Ascending aorta (tissue), 2 donors: ENCODE measurements around the gene ICA1. TPM values are rescaled to one million over a fixed set of nuclear protein-coding genes. Genes with fewer than 3 reads are reported as not detected.

Experiments
- DNase-seq, 2 donors: peaks; one replicate each; pipeline ENCODE4 v3.0.0-alpha.2; 2019; ENCODE audit warnings: low spot score in 2 of 2
- H3K27ac ChIP-seq, 2 donors: fragments of 200-600 bp; sonication (generic); one replicate each; pipeline ENCODE4 v1.5.1; 2016 to 2017; ENCODE audit warnings: mild to moderate bottlenecking in 1 of 2
- H3K27me3 ChIP-seq: fragments of 200-600 bp; sonication (generic); one replicate; pipeline ENCODE4 v1.5.1; 2017
- H3K36me3 ChIP-seq, 2 donors: fragments of 200-600 bp; sonication (generic); one replicate each; pipeline ENCODE4 v1.5.1; 2016
- H3K4me1 ChIP-seq, 2 donors: fragments of 200-600 bp; sonication (generic); one replicate each; pipeline ENCODE4 v1.5.1; 2016 to 2017; ENCODE audit warnings: mild to moderate bottlenecking in 1 of 2
- H3K4me3 ChIP-seq, 2 donors: fragments of 200-600 bp; sonication (generic); one replicate each; pipeline ENCODE4 v1.5.1; 2016 to 2017; ENCODE audit warnings: mild to moderate bottlenecking in 1 of 2
- H3K9me3 ChIP-seq, 2 donors: fragments of 200-600 bp; sonication (generic); one replicate each; pipeline ENCODE4 v1.5.1; 2016
- intact Hi-C: fragments of 100-400 bp; cut with DNase I; formaldehyde crosslinking; loops from one replicate; pipeline ENCODE4 v1.15.1; 2023
- total RNA-seq: library from RNA; depleted of rRNA; stranded (reverse); fragments of >200 nt; gene quantifications from one replicate; pipeline ENCODE4 v1.1.0, GENCODE V29; 2016
- TF ChIP-seq, protein P1 (sequence below), 3 experiments: fragments of 200-600 bp in 2 of 3; fragments of 450-650 bp in 1 of 3; sonication (generic) in 2 of 3; IDR thresholded peaks; one replicate each; pipeline ENCODE4 v1.5.1; 2016 to 2019; ENCODE audit warnings: antibody characterized with exemption in 3 of 3, mild to moderate bottlenecking in 1 of 3, moderate library complexity in 1 of 3

ICA1 gene
- total RNA-seq, 1 donor from 2014 or later = 18.3 TPM

DNA sequence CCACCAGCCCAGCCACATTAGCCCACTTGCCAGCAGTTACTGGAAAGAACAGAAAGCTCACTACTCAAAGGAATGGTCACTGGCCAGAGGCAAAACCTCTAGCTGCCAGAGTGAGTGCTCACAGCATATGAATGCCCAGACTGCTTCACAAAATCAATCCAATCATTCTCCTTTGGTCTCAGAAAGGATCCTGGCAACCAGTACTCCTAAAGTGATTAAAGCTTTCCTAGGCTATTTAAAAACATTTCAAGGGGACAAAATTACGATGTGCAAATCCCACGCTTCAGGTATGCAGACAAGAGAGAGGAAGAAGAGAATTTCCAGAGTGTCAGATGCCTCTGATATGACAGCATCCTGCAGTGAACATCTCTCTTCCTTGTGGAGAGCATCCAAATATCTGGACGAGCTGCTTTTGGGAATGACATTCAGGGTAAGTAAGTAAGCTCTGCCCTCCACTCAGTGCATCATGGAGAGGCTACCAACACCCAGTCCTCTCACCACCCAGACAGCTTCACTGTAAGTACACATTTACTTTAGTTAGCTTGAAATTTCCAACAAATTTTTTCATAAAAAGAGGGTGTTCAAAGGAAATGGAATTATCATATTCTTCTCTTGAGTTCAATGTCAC, 25.1 kb downstream of the ICA1 start:
- TF ChIP-seq, protein P1, sequence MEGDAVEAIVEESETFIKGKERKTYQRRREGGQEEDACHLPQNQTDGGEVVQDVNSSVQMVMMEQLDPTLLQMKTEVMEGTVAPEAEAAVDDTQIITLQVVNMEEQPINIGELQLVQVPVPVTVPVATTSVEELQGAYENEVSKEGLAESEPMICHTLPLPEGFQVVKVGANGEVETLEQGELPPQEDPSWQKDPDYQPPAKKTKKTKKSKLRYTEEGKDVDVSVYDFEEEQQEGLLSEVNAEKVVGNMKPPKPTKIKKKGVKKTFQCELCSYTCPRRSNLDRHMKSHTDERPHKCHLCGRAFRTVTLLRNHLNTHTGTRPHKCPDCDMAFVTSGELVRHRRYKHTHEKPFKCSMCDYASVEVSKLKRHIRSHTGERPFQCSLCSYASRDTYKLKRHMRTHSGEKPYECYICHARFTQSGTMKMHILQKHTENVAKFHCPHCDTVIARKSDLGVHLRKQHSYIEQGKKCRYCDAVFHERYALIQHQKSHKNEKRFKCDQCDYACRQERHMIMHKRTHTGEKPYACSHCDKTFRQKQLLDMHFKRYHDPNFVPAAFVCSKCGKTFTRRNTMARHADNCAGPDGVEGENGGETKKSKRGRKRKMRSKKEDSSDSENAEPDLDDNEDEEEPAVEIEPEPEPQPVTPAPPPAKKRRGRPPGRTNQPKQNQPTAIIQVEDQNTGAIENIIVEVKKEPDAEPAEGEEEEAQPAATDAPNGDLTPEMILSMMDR (IDR thresholded peaks at IDR 0.05) = no peak
- H3K27ac ChIP-seq = no peak overlapping the region
- no peaks in the 10 kb centered on the region for H3K4me1 ChIP-seq
- H3K36me3 ChIP-seq = no peaks in the 10 kb centered on the region
- no peaks in the 10 kb centered on the region for H3K27me3 ChIP-seq
- no peak overlapping the region for H3K4me3 ChIP-seq
- no peak for DNase-seq
- no peaks in the 10 kb centered on the region for H3K9me3 ChIP-seq
- intact Hi-C loops = no loop called here

DNA sequence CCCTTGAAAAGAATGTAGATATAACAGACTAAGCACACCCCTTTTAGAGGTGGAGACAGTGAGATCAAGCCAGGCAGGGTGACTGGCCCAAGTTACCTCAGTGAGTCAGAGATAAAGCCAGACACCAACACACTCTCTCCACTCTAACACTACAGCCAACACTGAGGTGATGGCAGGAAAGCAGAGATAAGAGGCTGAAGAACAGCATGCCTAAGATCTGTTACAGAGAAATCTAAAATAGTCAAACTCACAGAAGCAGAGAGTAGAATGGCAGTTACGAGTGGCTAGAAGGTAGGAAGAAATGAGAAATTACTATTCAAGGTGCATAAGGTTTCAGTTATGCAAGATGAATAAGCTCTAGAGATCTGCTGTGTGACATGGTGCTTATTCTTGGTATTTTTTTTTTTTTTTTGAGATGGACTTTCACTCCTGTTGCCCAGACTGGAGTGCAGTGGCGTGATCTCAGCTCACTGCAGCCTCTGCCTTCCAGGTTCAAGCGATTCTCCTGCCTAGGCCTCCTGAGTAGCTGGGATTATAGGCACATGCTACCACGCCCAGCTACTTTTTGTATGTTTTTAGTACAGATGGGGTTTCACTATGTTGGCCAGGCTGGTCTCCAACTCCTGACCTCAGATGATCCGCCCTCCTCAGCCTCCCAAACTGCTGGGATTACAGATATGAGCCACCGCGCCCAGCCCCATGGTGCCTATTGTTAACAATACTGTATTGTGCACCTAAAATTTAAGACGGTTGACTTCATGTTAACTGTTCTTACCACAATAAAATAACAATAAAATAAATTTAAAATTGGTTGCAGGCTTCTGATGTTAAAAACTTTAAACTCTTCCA, 28.7 kb downstream of the ICA1 start:
- Histone ChIP-seq H3K9me3 (no peaks in the 10 kb centered on the region), H3K36me3 (no peaks in the 10 kb centered on the region), H3K4me3 (no peak overlapping the region), H3K27me3 (no peaks in the 10 kb centered on the region), H3K27ac (no peak overlapping the region), H3K4me1 (no peaks in the 10 kb centered on the region)
- DNase-seq = no peak
- TF ChIP-seq, protein P1 (IDR thresholded peaks at IDR 0.05) = no peak
- intact Hi-C loops = no loop called here

DNA sequence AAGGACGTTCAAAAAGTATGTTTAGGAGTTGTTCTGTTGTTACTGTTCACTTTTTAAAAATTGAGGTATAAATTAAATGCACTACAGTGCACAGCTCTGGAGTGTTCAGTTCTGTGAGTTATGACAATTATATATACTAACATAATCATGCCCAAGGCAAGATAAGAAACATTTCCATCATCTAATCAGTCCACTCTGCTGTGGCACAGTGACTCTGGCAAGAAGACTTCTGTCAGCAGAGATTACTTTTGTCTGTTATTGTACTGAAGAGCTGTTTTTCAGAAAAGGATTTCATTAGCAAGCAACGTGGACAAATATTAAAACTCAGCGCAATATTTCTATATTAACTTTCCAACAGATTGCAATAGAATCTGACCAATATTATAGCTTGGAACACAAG, 32.0 kb downstream of the ICA1 start:
- H3K36me3 ChIP-seq = no peaks in the 10 kb centered on the region
- H3K27ac ChIP-seq = no peak overlapping the region
- DNase-seq = no peak
- H3K9me3 ChIP-seq = no peaks in the 10 kb centered on the region
- no peak overlapping the region for H3K4me3 ChIP-seq
- TF ChIP-seq, protein P1 (IDR thresholded peaks at IDR 0.05) = no peak
- H3K4me1 ChIP-seq = no peaks in the 10 kb centered on the region
- intact Hi-C loops = no loop called here
- H3K27me3 ChIP-seq = no peaks in the 10 kb centered on the region

DNA sequence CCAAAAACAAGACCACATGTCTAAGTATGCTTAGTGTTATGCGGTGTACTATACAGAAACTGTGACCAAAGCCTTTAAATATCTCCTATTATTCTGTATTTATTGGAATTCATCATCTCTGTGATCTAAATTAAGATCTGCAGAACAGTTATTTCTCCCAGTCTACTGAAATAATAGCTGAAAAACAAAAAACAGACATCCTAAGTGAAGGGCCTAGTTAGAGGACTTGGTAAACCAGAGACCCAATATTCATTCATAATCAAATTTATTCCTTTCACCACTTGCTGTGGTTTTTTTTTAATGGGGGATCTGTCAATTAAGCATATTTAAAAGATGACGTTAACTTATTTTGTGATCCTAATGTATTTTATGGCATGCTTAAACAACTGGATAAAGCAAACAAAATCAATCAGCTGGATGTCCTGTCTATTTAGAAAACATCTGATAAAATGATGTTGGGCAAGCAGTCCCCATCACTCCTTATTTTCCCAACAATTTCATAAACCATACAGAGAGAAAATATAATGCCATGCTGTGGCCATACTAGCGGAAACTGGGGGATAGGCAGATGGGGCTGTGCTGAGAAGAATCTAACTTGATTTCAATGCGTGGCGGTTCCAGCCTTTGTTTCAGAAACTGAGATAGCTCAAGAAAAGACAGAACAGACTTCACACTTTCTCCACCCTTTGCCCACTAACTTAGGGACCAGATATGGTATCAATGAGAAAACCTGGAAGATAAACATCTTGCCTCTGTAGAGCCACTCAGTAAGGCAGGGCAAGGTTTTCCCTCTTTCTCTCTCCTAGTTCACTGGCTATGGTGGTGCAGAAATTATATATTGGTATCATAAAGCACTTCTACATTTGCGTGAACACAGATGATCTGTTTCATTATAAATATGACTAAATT, 32.9 kb downstream of the ICA1 start:
- DNase-seq = no peak
- Histone ChIP-seq H3K4me1 (no peaks in the 10 kb centered on the region), H3K27ac (no peak overlapping the region)

DNA sequence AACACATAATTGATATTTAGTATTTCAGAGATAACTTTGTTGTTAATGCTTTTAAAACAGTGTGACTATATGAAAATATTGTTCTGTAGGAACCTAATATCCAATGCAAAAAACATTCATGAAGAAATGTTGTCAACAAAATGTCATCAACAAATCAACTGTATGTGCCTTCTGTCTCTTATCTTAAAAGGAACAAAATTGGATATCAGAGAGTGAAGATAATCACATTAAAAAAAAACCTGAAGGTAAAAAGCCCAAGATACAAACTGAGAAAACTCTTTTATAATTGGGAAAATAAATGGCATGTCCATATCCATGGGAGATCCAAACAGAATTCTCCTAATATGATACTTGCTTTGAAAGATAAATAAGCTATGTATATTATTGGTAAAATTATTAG, 33.9 kb downstream of the ICA1 start:
- Histone ChIP-seq H3K27me3 (no peaks in the 10 kb centered on the region), H3K4me3 (no peak overlapping the region), H3K27ac (no peak overlapping the region), H3K36me3 (no peaks in the 10 kb centered on the region), H3K4me1 (no peaks in the 10 kb centered on the region), H3K9me3 (no peaks in the 10 kb centered on the region)
- no peak for DNase-seq
- intact Hi-C loops = no loop called here
- TF ChIP-seq, protein P1 (IDR thresholded peaks at IDR 0.05) = no peak

More for the DNA sequence above, 32.9 kb downstream of the ICA1 start:
- intact Hi-C loops = no loop called here
- H3K36me3 ChIP-seq = no peaks in the 10 kb centered on the region
- TF ChIP-seq, protein P1 (IDR thresholded peaks at IDR 0.05) = no peak
- no peak overlapping the region for H3K4me3 ChIP-seq
- H3K27me3 ChIP-seq = no peaks in the 10 kb centered on the region
- no peaks in the 10 kb centered on the region for H3K9me3 ChIP-seq
